Measurements from ENCODE around the gene POLD3. TPM values are rescaled to one million over a fixed set of nuclear protein-coding genes. Genes with fewer than 3 reads are reported as not detected.

POLD3 gene
- total RNA-seq, 1 donor from 2014 or later, result 11.9 TPM

DNA sequence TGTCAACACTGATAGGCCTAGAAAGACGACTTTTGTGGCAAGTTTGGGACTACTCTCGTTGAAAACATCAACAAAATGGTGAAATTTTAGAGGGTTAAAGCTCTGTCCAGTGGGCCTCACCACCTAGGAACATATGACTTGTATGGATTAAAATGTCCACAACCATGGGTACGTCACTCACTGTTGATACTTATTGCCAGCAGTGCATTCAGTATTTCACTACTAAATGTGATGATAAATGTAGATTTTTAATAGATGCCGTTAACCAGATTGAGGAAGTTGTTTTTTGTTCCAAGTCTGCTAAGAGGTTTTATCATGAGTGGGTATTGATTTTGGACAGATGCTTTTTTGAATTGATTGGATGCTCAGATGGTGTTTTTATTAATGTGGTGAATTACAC lies 33.7 kb downstream of the POLD3 start:
- DNase-seq (ENCODE audit: low read depth), result no peak
- Histone ChIP-seq H3K4me3 (ENCODE audit: low read depth, low read length) (no peak overlapping the region), H3K36me3 (ENCODE audit: control insufficient read depth, insufficient read depth, low read length) (no peaks in the 10 kb centered on the region), H3K27me3 (ENCODE audit: control insufficient read depth, insufficient read depth, low read length) (no peaks in the 10 kb centered on the region)
- TF ChIP-seq, protein P1, sequence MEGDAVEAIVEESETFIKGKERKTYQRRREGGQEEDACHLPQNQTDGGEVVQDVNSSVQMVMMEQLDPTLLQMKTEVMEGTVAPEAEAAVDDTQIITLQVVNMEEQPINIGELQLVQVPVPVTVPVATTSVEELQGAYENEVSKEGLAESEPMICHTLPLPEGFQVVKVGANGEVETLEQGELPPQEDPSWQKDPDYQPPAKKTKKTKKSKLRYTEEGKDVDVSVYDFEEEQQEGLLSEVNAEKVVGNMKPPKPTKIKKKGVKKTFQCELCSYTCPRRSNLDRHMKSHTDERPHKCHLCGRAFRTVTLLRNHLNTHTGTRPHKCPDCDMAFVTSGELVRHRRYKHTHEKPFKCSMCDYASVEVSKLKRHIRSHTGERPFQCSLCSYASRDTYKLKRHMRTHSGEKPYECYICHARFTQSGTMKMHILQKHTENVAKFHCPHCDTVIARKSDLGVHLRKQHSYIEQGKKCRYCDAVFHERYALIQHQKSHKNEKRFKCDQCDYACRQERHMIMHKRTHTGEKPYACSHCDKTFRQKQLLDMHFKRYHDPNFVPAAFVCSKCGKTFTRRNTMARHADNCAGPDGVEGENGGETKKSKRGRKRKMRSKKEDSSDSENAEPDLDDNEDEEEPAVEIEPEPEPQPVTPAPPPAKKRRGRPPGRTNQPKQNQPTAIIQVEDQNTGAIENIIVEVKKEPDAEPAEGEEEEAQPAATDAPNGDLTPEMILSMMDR (IDR thresholded peaks at IDR 0.05; ENCODE audit: insufficient read depth, low read length, poor library complexity, severe bottlenecking), result no peak

DNA sequence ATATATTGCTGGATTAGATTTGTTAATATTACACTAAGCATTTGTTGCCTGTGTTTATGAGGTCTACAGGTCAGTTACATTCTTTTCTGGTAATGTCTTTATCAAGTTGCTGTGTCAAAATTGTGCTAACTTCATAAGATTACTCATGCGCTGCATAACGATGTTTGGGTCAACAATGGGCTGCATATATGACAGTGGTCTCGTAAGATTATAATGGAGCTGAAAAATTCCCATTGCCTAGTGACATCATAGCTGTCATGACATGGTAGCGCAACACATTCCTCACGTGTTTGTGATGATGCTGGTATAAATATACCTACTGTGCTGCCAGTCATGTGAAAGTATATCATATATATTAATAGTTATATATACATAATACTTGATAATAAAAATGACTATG lies 34.2 kb downstream of the POLD3 start:
- Histone ChIP-seq H3K27me3 (ENCODE audit: control insufficient read depth, insufficient read depth, low read length) (no peaks in the 10 kb centered on the region), H3K4me3 (ENCODE audit: low read depth, low read length) (no peak overlapping the region), H3K36me3 (ENCODE audit: control insufficient read depth, insufficient read depth, low read length) (no peaks in the 10 kb centered on the region)
- TF ChIP-seq, protein P1 (IDR thresholded peaks at IDR 0.05; ENCODE audit: insufficient read depth, low read length, poor library complexity, severe bottlenecking), result no peak
- DNase-seq (ENCODE audit: low read depth), result no peak

DNA sequence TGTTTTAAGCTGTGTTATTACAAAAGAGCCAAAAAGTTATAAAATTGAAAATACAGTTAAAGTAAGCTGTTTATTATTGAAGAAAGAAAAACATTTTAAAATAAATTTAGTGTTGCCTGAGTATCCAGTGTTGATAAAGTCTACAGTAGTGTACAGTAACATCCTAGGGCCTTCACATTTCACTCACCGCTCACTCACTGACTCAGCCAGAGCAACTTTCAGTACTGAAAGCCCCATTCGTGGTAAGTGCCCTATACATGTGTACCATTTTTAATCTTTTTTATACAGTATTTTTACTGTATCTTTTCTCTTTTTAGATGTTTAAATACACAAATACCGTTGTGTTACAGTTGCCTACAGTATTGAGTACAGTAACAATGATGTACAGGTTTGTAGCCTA lies 35.0 kb downstream of the POLD3 start:
- no peaks in the 10 kb centered on the region for H3K36me3 ChIP-seq (ENCODE audit: control insufficient read depth, insufficient read depth, low read length)
- no peak for DNase-seq (ENCODE audit: low read depth)
- H3K4me3 ChIP-seq (ENCODE audit: low read depth, low read length), result no peak overlapping the region
- TF ChIP-seq, protein P1 (IDR thresholded peaks at IDR 0.05; ENCODE audit: insufficient read depth, low read length, poor library complexity, severe bottlenecking), result no peak
- no peaks in the 10 kb centered on the region for H3K27me3 ChIP-seq (ENCODE audit: control insufficient read depth, insufficient read depth, low read length)

DNA sequence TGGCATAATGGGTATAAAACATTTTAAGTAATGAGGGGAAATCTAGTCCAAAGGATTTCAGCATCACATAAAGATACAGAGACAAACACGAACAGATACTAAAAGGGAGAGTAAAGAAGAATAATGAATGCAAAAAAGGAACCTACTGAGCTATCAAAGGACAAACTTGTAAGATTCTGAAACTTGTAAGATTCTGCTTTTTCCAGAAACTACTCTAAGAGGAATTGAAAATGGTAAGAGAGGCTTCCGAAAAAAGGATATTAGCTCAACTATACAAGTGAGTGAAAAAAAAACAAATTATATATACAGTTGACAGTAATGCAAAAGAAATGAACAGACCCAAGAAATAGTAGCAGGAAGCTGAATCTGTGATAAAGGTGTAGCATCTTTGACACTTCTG lies 37.7 kb downstream of the POLD3 start:
- TF ChIP-seq, protein P1 (IDR thresholded peaks at IDR 0.05; ENCODE audit: insufficient read depth, low read length, poor library complexity, severe bottlenecking), result no peak
- no peak for DNase-seq (ENCODE audit: low read depth)
- Histone ChIP-seq H3K27me3 (ENCODE audit: control insufficient read depth, insufficient read depth, low read length) (no peaks in the 10 kb centered on the region), H3K4me3 (ENCODE audit: low read depth, low read length) (no peak overlapping the region), H3K36me3 (ENCODE audit: control insufficient read depth, insufficient read depth, low read length) (no peaks in the 10 kb centered on the region)

DNA sequence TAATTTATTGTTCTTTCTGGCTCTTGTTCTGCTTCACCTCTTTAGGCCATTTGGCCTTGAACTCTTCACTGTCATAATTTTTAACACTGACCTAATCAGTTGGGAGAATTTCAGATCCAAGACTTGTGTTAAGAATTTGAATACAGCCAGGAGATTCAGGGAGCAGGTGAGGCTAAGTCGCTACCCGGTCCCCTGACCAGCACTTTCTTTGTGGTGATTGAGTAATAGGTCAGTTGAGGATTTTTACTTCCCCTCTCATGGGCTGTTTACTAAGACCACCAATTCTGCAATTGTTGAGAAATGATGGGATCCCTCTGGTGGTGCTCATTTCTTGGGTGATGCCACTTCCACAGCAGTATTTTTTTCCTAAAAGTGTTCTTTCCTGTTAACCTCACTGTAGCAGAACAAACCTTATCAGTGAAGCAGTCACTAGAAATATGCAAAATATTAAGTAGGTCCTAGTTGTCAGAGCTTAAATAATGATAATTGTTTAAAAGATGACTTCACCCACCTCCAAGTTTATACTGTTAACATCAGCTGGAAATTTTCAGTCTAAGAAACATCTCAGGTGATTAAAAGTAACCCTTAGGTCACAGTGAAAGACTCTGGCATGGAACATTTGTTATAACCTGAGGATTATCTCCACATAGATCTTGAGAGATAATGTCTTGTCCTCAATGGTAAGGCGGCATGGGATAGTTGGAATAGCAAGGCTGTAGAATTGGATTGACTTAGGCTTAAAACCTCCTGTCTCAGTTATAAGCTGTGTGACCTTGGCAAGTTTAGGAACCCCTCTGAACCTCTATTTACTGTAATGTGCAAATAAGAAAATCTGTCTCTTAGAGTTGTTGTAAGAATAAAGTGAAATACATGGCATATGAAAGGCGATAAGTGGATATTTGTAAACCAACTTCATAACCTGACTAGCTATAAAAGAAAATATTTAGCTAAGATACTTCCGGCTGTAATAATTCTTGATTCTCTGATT lies 41.3 kb downstream of the POLD3 start:
- Histone ChIP-seq H3K4me3 (ENCODE audit: low read depth, low read length) (no peak overlapping the region), H3K36me3 (ENCODE audit: control insufficient read depth, insufficient read depth, low read length) (no peaks in the 10 kb centered on the region), H3K27me3 (ENCODE audit: control insufficient read depth, insufficient read depth, low read length) (no peaks in the 10 kb centered on the region)
- no peak for DNase-seq (ENCODE audit: low read depth)
- TF ChIP-seq, protein P1 (IDR thresholded peaks at IDR 0.05; ENCODE audit: insufficient read depth, low read length, poor library complexity, severe bottlenecking), result no peak
